ENCODE measurements around the gene NRG2. TPM values are rescaled to one million over a fixed set of nuclear protein-coding genes. Genes with fewer than 3 reads are reported as not detected.

NRG2 gene
- total RNA-seq, 4 donors from 2014 or later = 0.66 to 4.9 (median 2.5) TPM

- Histone ChIP-seq H3K27ac (no peak overlapping the region), H3K36me3 (no peaks in the 10 kb centered on the region), H3K4me1 (peaks cover 0 to 13% (median 0%) of the 10 kb centered on the region in 3 donors), H3K9me3 (no peaks in the 10 kb centered on the region), H3K4me3 (no peak overlapping the region), H3K27me3 (no peaks in the 10 kb centered on the region)
- no peak for DNase-seq
- intact Hi-C loops (cut with DNase I) = no loop called here
- TF ChIP-seq POLR2A (IDR thresholded peaks at IDR 0.05) = no peak
- no peak for TF ChIP-seq CTCF (IDR thresholded peaks at IDR 0.05)
- 38 to 64% methylated on average over 1 of the region's 1 CpG for WGBS, 2 donors
Measured at GRCh38 chr5:139951983-139952382, 91.1 kb downstream of the NRG2 start.

- DNase-seq = no peak
Measured at GRCh38 chr5:139951296-139951924, 91.7 kb downstream of the NRG2 start.

GRCh38 chr5:139950436-139950835 lies 92.7 kb downstream of the NRG2 start:
- peaks cover 0 to 13% (median 0%) of the 10 kb centered on the region in 3 donors for H3K4me1 ChIP-seq
- H3K27ac ChIP-seq = no peak overlapping the region
- no peak overlapping the region for H3K4me3 ChIP-seq
- intact Hi-C loops (cut with DNase I) = no loop called here
- TF ChIP-seq POLR2A (IDR thresholded peaks at IDR 0.05) = no peak
- no peak for TF ChIP-seq CTCF (IDR thresholded peaks at IDR 0.05)
- H3K27me3 ChIP-seq = no peaks in the 10 kb centered on the region
- no peaks in the 10 kb centered on the region for H3K9me3 ChIP-seq
- 94% methylated on average over 2 of the region's 2 CpGs; no CpG with 5 or more reads in 1 of the 2 donors for WGBS, 2 donors
- DNase-seq = no peak
- H3K36me3 ChIP-seq = no peaks in the 10 kb centered on the region

More at GRCh38 chr5:139951296-139951924, 91.7 kb downstream of the NRG2 start:
- no peak overlapping the region for H3K4me3 ChIP-seq
- WGBS, 2 donors = 65 to 80% methylated on average over 4 of the region's 6 CpGs
- no peaks in the 10 kb centered on the region for H3K27me3 ChIP-seq
- H3K27ac ChIP-seq = no peak overlapping the region
- TF ChIP-seq CTCF (IDR thresholded peaks at IDR 0.05) (no peak), POLR2A (IDR thresholded peaks at IDR 0.05) (no peak)
- H3K36me3 ChIP-seq = no peaks in the 10 kb centered on the region
- H3K4me1 ChIP-seq = peaks cover 0 to 13% (median 0%) of the 10 kb centered on the region in 3 donors
- H3K9me3 ChIP-seq = no peaks in the 10 kb centered on the region
- intact Hi-C loops (cut with DNase I) = no loop called here

GRCh38 chr5:139949710-139950109 lies 93.4 kb downstream of the NRG2 start:
- no peaks in the 10 kb centered on the region for H3K27me3 ChIP-seq
- H3K4me1 ChIP-seq = peaks cover 0 to 13% (median 0%) of the 10 kb centered on the region in 3 donors
- H3K27ac ChIP-seq = no peak overlapping the region
- no peaks in the 10 kb centered on the region for H3K36me3 ChIP-seq
- DNase-seq = no peak
- no peak overlapping the region for H3K4me3 ChIP-seq
- intact Hi-C loops (cut with DNase I) = no loop called here
- TF ChIP-seq POLR2A (IDR thresholded peaks at IDR 0.05) (no peak), CTCF (IDR thresholded peaks at IDR 0.05) (no peak)
- no peaks in the 10 kb centered on the region for H3K9me3 ChIP-seq
- 50 to 78% methylated on average over 1 of the region's 1 CpG for WGBS, 2 donors

GRCh38 chr5:139947727-139948126 lies 95.4 kb downstream of the NRG2 start:
- no peaks in the 10 kb centered on the region for H3K36me3 ChIP-seq
- TF ChIP-seq CTCF (IDR thresholded peaks at IDR 0.05) (no peak), POLR2A (IDR thresholded peaks at IDR 0.05) (no peak)
- no peak overlapping the region for H3K27ac ChIP-seq
- intact Hi-C loops (cut with DNase I) = no loop called here
- H3K9me3 ChIP-seq = peaks cover 0 to 3% (median 0%) of the 10 kb centered on the region in 3 donors
- no peaks in the 10 kb centered on the region for H3K27me3 ChIP-seq
- DNase-seq = no peak
- peaks cover 0 to 13% (median 0%) of the 10 kb centered on the region in 3 donors for H3K4me1 ChIP-seq
- H3K4me3 ChIP-seq = no peak overlapping the region

Data from esophagus squamous epithelium (tissue), 5 donors.